OCI-LY3 (cell line): ENCODE data around the gene GATAD2B.

Experiments
- H2AFZ ChIP-seq: fragments of 200-600, 300-600 bp; shearing (Covaris generic); 2 replicates; pipeline ENCODE4 v1.6.0; 2014; ENCODE audit warnings: antibody characterized with exemption, low read depth, low read length
- H3K27ac ChIP-seq: fragments of 200-600, 300-600 bp; sonication (generic); 2 replicates; pipeline ENCODE4 v1.5.1; 2014; ENCODE audit warnings: mild to moderate bottlenecking, low read length, moderate library complexity, mixed read lengths
- H3K27me3 ChIP-seq: fragments of 200-600, 300-600 bp; sonication (generic); 2 replicates; pipeline ENCODE4 v1.6.1; 2014; ENCODE audit warnings: low read depth, low read length, mixed read lengths
- H3K36me3 ChIP-seq: fragments of 200-600, 300-600 bp; sonication (generic); replicated peaks from 2 replicates; pipeline ENCODE3; 2014; ENCODE audit warnings: low read depth, low read length, mixed read lengths
- H3K4me1 ChIP-seq: fragments of 300-600, 200-600 bp; sonication (generic); 2 replicates; pipeline ENCODE4 v1.6.1; 2014; ENCODE audit warnings: low read length, mixed read lengths
- H3K4me2 ChIP-seq: fragments of 200-600, 300-600 bp; sonication (generic); 2 replicates; pipeline ENCODE4 v1.6.1; 2014; ENCODE audit warnings: low read length, mixed read lengths
- H3K4me3 ChIP-seq: fragments of 300-600, 200-600 bp; sonication (generic); 2 replicates; pipeline ENCODE4 v1.5.1; 2014; ENCODE audit warnings: antibody characterized with exemption, mild to moderate bottlenecking, low read length, moderate library complexity
- H3K79me2 ChIP-seq: fragments of 300-600, 200-600 bp; shearing (Covaris generic); 2 replicates; pipeline ENCODE4 v1.6.1; 2014; ENCODE audit warnings: mild to moderate bottlenecking, low read length, mixed read lengths
- H3K9ac ChIP-seq: fragments of 300-600, 200-600 bp; shearing (Covaris generic); 2 replicates; pipeline ENCODE4 v1.6.0; 2014; ENCODE audit warnings: mild to moderate bottlenecking, low read length, moderate library complexity
- H3K9me3 ChIP-seq: fragments of 200-600, 300-600 bp; shearing (Covaris generic); 2 replicates; pipeline ENCODE4 v1.6.1; 2014; ENCODE audit warnings: low read length, mixed read lengths; ENCODE audit not compliant: insufficient read depth
- H4K20me1 ChIP-seq: fragments of 200-600, 300-600 bp; sonication (generic); 2 replicates; pipeline ENCODE4 v1.6.1; 2016; ENCODE audit warnings: low read length, mixed read lengths; ENCODE audit not compliant: insufficient read depth
- EZH2phosphoT487 ChIP-seq: fragments of 200-600 bp; shearing (Covaris generic); IDR thresholded peaks from 2 replicates; pipeline ENCODE4 v1.6.1; 2018; ENCODE audit warnings: antibody characterized with exemption, mixed run types, low read depth
- TF ChIP-seq, protein P1 (sequence below): fragments of 200-600, 300-600 bp; sonication (generic); IDR thresholded peaks from 2 replicates; pipeline ENCODE4 v1.5.1; 2014; ENCODE audit warnings: antibody characterized with exemption, low read length, low read depth

The GATAD2B gene

DNA sequence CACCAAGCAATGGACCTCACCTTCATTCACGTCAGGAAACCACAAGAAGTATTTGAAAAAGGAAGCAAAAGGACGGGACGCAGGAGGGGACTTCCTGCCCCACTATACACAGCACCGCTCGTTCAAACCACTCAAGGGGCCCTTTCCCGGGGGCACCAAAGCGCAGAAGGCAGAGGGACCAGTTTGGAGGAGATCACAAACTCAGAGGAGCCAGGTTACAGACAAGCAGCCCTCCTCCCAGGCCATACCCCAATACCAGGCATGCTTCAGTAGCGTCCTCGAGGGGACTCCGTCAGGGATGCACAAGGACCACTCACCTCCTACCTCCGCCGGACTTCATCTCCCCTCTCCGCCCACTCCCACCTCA is 35.0 kb upstream of the GATAD2B start:
- H3K27ac ChIP-seq: peak overlapping the region; percentile 91

DNA sequence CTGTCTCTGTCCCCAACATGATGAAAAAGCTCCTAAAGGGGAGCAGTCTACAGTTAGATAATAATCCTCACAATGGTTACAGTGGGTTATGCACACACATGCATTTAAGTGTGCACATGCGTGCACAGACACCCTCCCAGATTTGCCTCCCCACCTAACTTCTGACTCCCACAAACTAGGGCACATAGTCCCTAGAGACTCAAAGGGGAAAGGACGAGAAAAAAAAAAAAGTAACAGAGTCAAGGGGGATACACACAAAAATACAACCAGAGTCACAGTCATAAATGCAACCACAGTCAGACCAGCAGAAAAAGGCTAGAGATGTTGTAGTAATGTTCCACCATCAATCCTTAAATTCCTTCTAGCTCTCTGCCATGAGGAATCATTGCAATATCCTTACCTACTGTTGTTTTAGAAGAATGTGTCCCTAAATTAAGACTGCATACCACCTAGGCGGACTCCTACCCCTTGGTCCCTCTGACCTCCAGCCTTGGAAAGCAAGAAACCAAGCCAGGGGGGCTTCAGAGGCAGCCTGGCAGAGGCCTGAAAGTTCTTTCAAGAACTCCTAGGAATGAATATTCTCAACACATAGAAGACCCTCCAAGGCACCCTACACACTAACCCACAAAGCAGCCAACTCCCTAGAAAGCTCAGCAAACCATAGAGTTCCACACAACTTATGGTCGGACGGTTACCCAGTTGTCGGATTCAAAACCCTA is 34.4 kb upstream of the GATAD2B start:
- peak overlapping the region; percentile 89 for H3K4me3 ChIP-seq
- H3K27me3 ChIP-seq: no peaks in the 10 kb centered on the region
- TF ChIP-seq, protein P1, sequence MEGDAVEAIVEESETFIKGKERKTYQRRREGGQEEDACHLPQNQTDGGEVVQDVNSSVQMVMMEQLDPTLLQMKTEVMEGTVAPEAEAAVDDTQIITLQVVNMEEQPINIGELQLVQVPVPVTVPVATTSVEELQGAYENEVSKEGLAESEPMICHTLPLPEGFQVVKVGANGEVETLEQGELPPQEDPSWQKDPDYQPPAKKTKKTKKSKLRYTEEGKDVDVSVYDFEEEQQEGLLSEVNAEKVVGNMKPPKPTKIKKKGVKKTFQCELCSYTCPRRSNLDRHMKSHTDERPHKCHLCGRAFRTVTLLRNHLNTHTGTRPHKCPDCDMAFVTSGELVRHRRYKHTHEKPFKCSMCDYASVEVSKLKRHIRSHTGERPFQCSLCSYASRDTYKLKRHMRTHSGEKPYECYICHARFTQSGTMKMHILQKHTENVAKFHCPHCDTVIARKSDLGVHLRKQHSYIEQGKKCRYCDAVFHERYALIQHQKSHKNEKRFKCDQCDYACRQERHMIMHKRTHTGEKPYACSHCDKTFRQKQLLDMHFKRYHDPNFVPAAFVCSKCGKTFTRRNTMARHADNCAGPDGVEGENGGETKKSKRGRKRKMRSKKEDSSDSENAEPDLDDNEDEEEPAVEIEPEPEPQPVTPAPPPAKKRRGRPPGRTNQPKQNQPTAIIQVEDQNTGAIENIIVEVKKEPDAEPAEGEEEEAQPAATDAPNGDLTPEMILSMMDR: no peak
- TF ChIP-seq EZH2phosphoT487: no peak
- H4K20me1 ChIP-seq: peaks cover 42% of the 10 kb centered on the region
- peaks cover 42% of the 10 kb centered on the region for H3K4me1 ChIP-seq
- peak overlapping the region; percentile 96 for H3K9ac ChIP-seq
- H3K36me3 ChIP-seq: peaks cover 66% of the 10 kb centered on the region
- no peaks in the 10 kb centered on the region for H3K9me3 ChIP-seq
- peaks cover 78% of the 10 kb centered on the region for H3K79me2 ChIP-seq
- peak overlapping the region; percentile 94 for H3K4me2 ChIP-seq
- peak overlapping the region; percentile 91 for H3K27ac ChIP-seq
- H2AFZ ChIP-seq: no peak overlapping the region

More for the DNA sequence above, 35.0 kb upstream of the GATAD2B start:
- peak overlapping the region; percentile 96 for H3K9ac ChIP-seq
- TF ChIP-seq, protein P1: no peak
- no peak for TF ChIP-seq EZH2phosphoT487
- H3K4me1 ChIP-seq: peaks cover 46% of the 10 kb centered on the region
- H2AFZ ChIP-seq: 0 out of 2 replicates have a peak overlapping the region, but pooled peaks have one; percentile 19
- H3K4me2 ChIP-seq: peak overlapping the region; percentile 94
- H3K79me2 ChIP-seq: peaks cover 78% of the 10 kb centered on the region
- peak overlapping the region; percentile 89 for H3K4me3 ChIP-seq
- peaks cover 61% of the 10 kb centered on the region for H3K36me3 ChIP-seq
- H3K9me3 ChIP-seq: no peaks in the 10 kb centered on the region
- peaks cover 36% of the 10 kb centered on the region for H4K20me1 ChIP-seq
- H3K27me3 ChIP-seq: no peaks in the 10 kb centered on the region

DNA sequence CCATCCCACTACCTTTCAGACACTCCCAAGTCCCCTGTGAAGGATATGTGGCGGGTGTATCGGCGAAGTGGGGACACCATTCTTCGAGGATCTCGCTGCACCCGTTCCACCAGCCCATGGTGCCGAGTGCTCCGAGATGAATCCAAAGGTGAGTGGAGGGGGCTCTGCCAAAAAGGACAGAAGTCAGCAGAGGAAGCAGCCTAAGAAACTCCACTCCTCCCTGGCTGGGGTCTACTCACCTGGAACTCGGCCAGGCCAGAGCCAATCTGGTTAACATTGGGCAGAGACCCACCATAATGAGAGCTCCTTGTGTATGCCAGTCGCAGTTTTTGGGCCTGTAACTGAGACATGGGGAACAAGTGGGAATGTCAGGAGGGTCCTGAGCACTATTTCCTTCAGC is 32.1 kb upstream of the GATAD2B start:
- Histone ChIP-seq H3K4me2 (no peak overlapping the region), H3K27me3 (no peaks in the 10 kb centered on the region), H3K4me3 (no peak overlapping the region), H4K20me1 (peaks cover 45% of the 10 kb centered on the region), H3K9ac (no peak overlapping the region), H2AFZ (no peak overlapping the region), H3K9me3 (no peaks in the 10 kb centered on the region), H3K4me1 (peaks cover 38% of the 10 kb centered on the region), H3K79me2 (peaks cover 79% of the 10 kb centered on the region), H3K27ac (no peak overlapping the region), H3K36me3 (peaks cover 68% of the 10 kb centered on the region)
- no peak for TF ChIP-seq EZH2phosphoT487
- TF ChIP-seq, protein P1: no peak

DNA sequence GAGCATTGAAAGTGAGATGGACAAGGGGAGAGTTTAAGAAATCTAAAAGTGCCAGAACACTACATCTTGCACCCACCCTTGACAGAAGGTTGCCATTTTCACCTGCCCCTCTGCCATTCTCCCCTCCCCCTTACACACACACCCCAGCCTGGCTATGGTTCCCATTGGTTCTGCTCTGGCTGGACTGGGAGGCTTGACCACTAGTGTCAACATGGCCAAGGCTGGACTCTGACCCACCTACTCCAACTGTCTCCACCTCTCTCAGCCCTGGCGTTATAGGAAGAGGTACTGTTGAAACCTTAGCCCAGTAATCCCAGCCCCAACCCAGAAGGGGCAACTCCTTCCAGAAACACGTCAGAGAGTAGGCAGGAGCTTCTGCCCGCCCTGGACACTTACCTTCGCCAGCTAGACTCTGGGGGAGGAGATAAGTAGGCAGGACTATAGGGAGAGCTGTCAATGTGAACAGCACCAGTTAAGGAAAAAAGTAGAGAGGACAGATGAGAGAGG is 31.1 kb upstream of the GATAD2B start:
- Histone ChIP-seq H3K27me3 (no peaks in the 10 kb centered on the region), H3K4me1 (peaks cover 40% of the 10 kb centered on the region), H3K27ac (no peak overlapping the region), H4K20me1 (peaks cover 45% of the 10 kb centered on the region), H3K4me3 (no peak overlapping the region), H3K79me2 (peaks cover 86% of the 10 kb centered on the region), H3K9me3 (no peaks in the 10 kb centered on the region), H3K9ac (no peak overlapping the region), H3K4me2 (no peak overlapping the region), H3K36me3 (peaks cover 71% of the 10 kb centered on the region), H2AFZ (no peak overlapping the region)
- TF ChIP-seq, protein P1: no peak
- no peak for TF ChIP-seq EZH2phosphoT487
